Erythroblast (primary cell): ENCODE data around the gene COPS7A.

Experiments
- GATA1 ChIP-seq: IDR thresholded peaks from 2 replicates; pipeline ENCODE4 v1.6.1; 2011; ENCODE audit warnings: low read depth, mild to moderate bottlenecking, control low read depth, low read length, moderate library complexity
- POLR2A ChIP-seq: IDR thresholded peaks from 2 replicates; pipeline ENCODE4 v1.6.1; 2011; ENCODE audit warnings: mild to moderate bottlenecking, low read length

- TF ChIP-seq POLR2A (no peak), GATA1 (no peak)
Measured at GRCh38 chr12:6763380-6763779, 39.5 kb downstream of the COPS7A start.
